ENCODE measurements around the gene PAX2.

PAX2 gene

GRCh38 chr10:100826983-100827818 is 81.8 kb downstream of the PAX2 start:
- H2AK5ac ChIP-seq (ENCODE audit: low read length): no peak overlapping the region
- H2BK5ac ChIP-seq (ENCODE audit: low read length): no peak overlapping the region
- H3K79me1 ChIP-seq (ENCODE audit: low read length): no peaks in the 10 kb centered on the region
- no peak overlapping the region for H3K23ac ChIP-seq (ENCODE audit: low read length)
- H3K4me3 ChIP-seq (ENCODE audit: low read length): no peak overlapping the region
- no CpG with 5 or more reads among the region's 68 CpGs for WGBS (ENCODE audit: extremely low coverage, insufficient coverage, low lambda C conversion rate)
- H3K18ac ChIP-seq (ENCODE audit: low read length): no peak overlapping the region
- H3K79me2 ChIP-seq (ENCODE audit: control insufficient read depth, insufficient read depth, low read length): no peaks in the 10 kb centered on the region
- H3K56ac ChIP-seq (ENCODE audit: low read length): peak overlapping the region; percentile 34
- no peak overlapping the region for H3K9ac ChIP-seq (ENCODE audit: low read length)
- H4K5ac ChIP-seq (ENCODE audit: low read length): no peak overlapping the region
- H2BK15ac ChIP-seq (replicated peaks; ENCODE audit: low read depth): no peak overlapping the region
- H3K4me1 ChIP-seq (ENCODE audit: control insufficient read depth, low read depth, low read length): no peaks in the 10 kb centered on the region
- peaks cover 87% of the 10 kb centered on the region for H3K27me3 ChIP-seq (ENCODE audit: insufficient read depth, low read length, poor library complexity)
- no peaks in the 10 kb centered on the region for H3K36me3 ChIP-seq (ENCODE audit: control insufficient read depth, insufficient read depth, low read length)
- no peak overlapping the region for H3K27ac ChIP-seq (ENCODE audit: low read depth, low read length)
- H4K8ac ChIP-seq (ENCODE audit: low read depth, low read length): no peak overlapping the region
- no peak overlapping the region for H3K4ac ChIP-seq (ENCODE audit: low read depth, low read length)
- no peak overlapping the region for H2BK120ac ChIP-seq (ENCODE audit: low read depth, low read length)
- peak; percentile 44 for DNase-seq
- peak overlapping the region; percentile 19 for H3K4me2 ChIP-seq (ENCODE audit: low read length)

GRCh38 chr10:100827819-100828737 is 82.7 kb downstream of the PAX2 start:
- H3K79me2 ChIP-seq (ENCODE audit: control insufficient read depth, insufficient read depth, low read length): no peaks in the 10 kb centered on the region
- peak; percentile 79 for DNase-seq
- H3K18ac ChIP-seq (ENCODE audit: low read length): no peak overlapping the region
- H2AK5ac ChIP-seq (ENCODE audit: low read length): no peak overlapping the region
- peaks cover 86% of the 10 kb centered on the region for H3K27me3 ChIP-seq (ENCODE audit: insufficient read depth, low read length, poor library complexity)
- H3K27ac ChIP-seq (ENCODE audit: low read depth, low read length): no peak overlapping the region
- H3K4ac ChIP-seq (ENCODE audit: low read depth, low read length): no peak overlapping the region
- H3K4me1 ChIP-seq (ENCODE audit: control insufficient read depth, low read depth, low read length): no peaks in the 10 kb centered on the region
- no peak overlapping the region for H4K5ac ChIP-seq (ENCODE audit: low read length)
- H3K36me3 ChIP-seq (ENCODE audit: control insufficient read depth, insufficient read depth, low read length): no peaks in the 10 kb centered on the region
- H2BK120ac ChIP-seq (ENCODE audit: low read depth, low read length): no peak overlapping the region
- H4K8ac ChIP-seq (ENCODE audit: low read depth, low read length): no peak overlapping the region
- no CpG with 5 or more reads among the region's 69 CpGs for WGBS (ENCODE audit: extremely low coverage, insufficient coverage, low lambda C conversion rate)
- no peak overlapping the region for H2BK5ac ChIP-seq (ENCODE audit: low read length)
- no peak overlapping the region for H2BK15ac ChIP-seq (replicated peaks; ENCODE audit: low read depth)
- peak overlapping the region; percentile 48 for H3K23ac ChIP-seq (ENCODE audit: low read length)
- H3K56ac ChIP-seq (ENCODE audit: low read length): no peak overlapping the region
- H3K9ac ChIP-seq (ENCODE audit: low read length): no peak overlapping the region
- H3K4me2 ChIP-seq (ENCODE audit: low read length): peak overlapping the region; percentile 18
- no peaks in the 10 kb centered on the region for H3K79me1 ChIP-seq (ENCODE audit: low read length)
- H3K4me3 ChIP-seq (ENCODE audit: low read length): no peak overlapping the region

GRCh38 chr10:100828738-100829096 is 83.3 kb downstream of the PAX2 start:
- WGBS (ENCODE audit: extremely low coverage, insufficient coverage, low lambda C conversion rate): no CpG with 5 or more reads among the region's 20 CpGs
- H3K23ac ChIP-seq (ENCODE audit: low read length): no peak overlapping the region
- H3K4me3 ChIP-seq (ENCODE audit: low read length): no peak overlapping the region

GRCh38 chr10:100829097-100829870 is 83.9 kb downstream of the PAX2 start:
- no peaks in the 10 kb centered on the region for H3K79me2 ChIP-seq (ENCODE audit: control insufficient read depth, insufficient read depth, low read length)
- H3K4me1 ChIP-seq (ENCODE audit: control insufficient read depth, low read depth, low read length): no peaks in the 10 kb centered on the region
- no peak overlapping the region for H3K18ac ChIP-seq (ENCODE audit: low read length)
- H4K8ac ChIP-seq (ENCODE audit: low read depth, low read length): no peak overlapping the region
- no peak overlapping the region for H3K23ac ChIP-seq (ENCODE audit: low read length)
- H3K9ac ChIP-seq (ENCODE audit: low read length): no peak overlapping the region
- no peak overlapping the region for H4K5ac ChIP-seq (ENCODE audit: low read length)
- H2BK5ac ChIP-seq (ENCODE audit: low read length): no peak overlapping the region
- WGBS (ENCODE audit: extremely low coverage, insufficient coverage, low lambda C conversion rate): no CpG with 5 or more reads among the region's 58 CpGs
- H3K36me3 ChIP-seq (ENCODE audit: control insufficient read depth, insufficient read depth, low read length): no peaks in the 10 kb centered on the region
- no peak overlapping the region for H3K27ac ChIP-seq (ENCODE audit: low read depth, low read length)
- H3K79me1 ChIP-seq (ENCODE audit: low read length): no peaks in the 10 kb centered on the region
- H2BK120ac ChIP-seq (ENCODE audit: low read depth, low read length): no peak overlapping the region
- peak overlapping the region; percentile 38 for H3K56ac ChIP-seq (ENCODE audit: low read length)
- DNase-seq: peak; percentile 50
- H3K4me2 ChIP-seq (ENCODE audit: low read length): peak overlapping the region; percentile 43
- no peak overlapping the region for H3K4me3 ChIP-seq (ENCODE audit: low read length)
- H3K4ac ChIP-seq (ENCODE audit: low read depth, low read length): no peak overlapping the region
- peaks cover 80% of the 10 kb centered on the region for H3K27me3 ChIP-seq (ENCODE audit: insufficient read depth, low read length, poor library complexity)
- H2BK15ac ChIP-seq (replicated peaks; ENCODE audit: low read depth): no peak overlapping the region
- H2AK5ac ChIP-seq (ENCODE audit: low read length): no peak overlapping the region

More at GRCh38 chr10:100828738-100829096, 83.3 kb downstream of the PAX2 start:
- no peak overlapping the region for H2BK5ac ChIP-seq (ENCODE audit: low read length)
- DNase-seq: peak; percentile 44
- no peaks in the 10 kb centered on the region for H3K36me3 ChIP-seq (ENCODE audit: control insufficient read depth, insufficient read depth, low read length)
- H3K18ac ChIP-seq (ENCODE audit: low read length): no peak overlapping the region
- no peak overlapping the region for H4K5ac ChIP-seq (ENCODE audit: low read length)
- no peaks in the 10 kb centered on the region for H3K79me2 ChIP-seq (ENCODE audit: control insufficient read depth, insufficient read depth, low read length)
- H3K27me3 ChIP-seq (ENCODE audit: insufficient read depth, low read length, poor library complexity): peaks cover 84% of the 10 kb centered on the region
- no peak overlapping the region for H4K8ac ChIP-seq (ENCODE audit: low read depth, low read length)
- H2BK120ac ChIP-seq (ENCODE audit: low read depth, low read length): no peak overlapping the region
- H3K9ac ChIP-seq (ENCODE audit: low read length): no peak overlapping the region
- no peak overlapping the region for H3K56ac ChIP-seq (ENCODE audit: low read length)
- no peaks in the 10 kb centered on the region for H3K4me1 ChIP-seq (ENCODE audit: control insufficient read depth, low read depth, low read length)
- H3K4me2 ChIP-seq (ENCODE audit: low read length): peak overlapping the region; percentile 43
- H3K4ac ChIP-seq (ENCODE audit: low read depth, low read length): no peak overlapping the region
- no peaks in the 10 kb centered on the region for H3K79me1 ChIP-seq (ENCODE audit: low read length)
- H2AK5ac ChIP-seq (ENCODE audit: low read length): no peak overlapping the region
- no peak overlapping the region for H3K27ac ChIP-seq (ENCODE audit: low read depth, low read length)
- no peak overlapping the region for H2BK15ac ChIP-seq (replicated peaks; ENCODE audit: low read depth)

- H2BK120ac ChIP-seq (ENCODE audit: low read depth, low read length): no peak overlapping the region
- no CpG with 5 or more reads among the region's 44 CpGs for WGBS (ENCODE audit: extremely low coverage, insufficient coverage, low lambda C conversion rate)
- H3K9ac ChIP-seq (ENCODE audit: low read length): no peak overlapping the region
- no peak overlapping the region for H3K18ac ChIP-seq (ENCODE audit: low read length)
- no peaks in the 10 kb centered on the region for H3K79me2 ChIP-seq (ENCODE audit: control insufficient read depth, insufficient read depth, low read length)
- H2BK5ac ChIP-seq (ENCODE audit: low read length): no peak overlapping the region
- no peak overlapping the region for H2BK15ac ChIP-seq (replicated peaks; ENCODE audit: low read depth)
- H4K8ac ChIP-seq (ENCODE audit: low read depth, low read length): no peak overlapping the region
- no peak overlapping the region for H3K23ac ChIP-seq (ENCODE audit: low read length)
- peak overlapping the region; percentile 26 for H3K4me2 ChIP-seq (ENCODE audit: low read length)
- H3K27me3 ChIP-seq (ENCODE audit: insufficient read depth, low read length, poor library complexity): peaks cover 74% of the 10 kb centered on the region
- DNase-seq: peak; percentile 31
- no peak overlapping the region for H3K4ac ChIP-seq (ENCODE audit: low read depth, low read length)
- no peaks in the 10 kb centered on the region for H3K4me1 ChIP-seq (ENCODE audit: control insufficient read depth, low read depth, low read length)
- no peak overlapping the region for H3K56ac ChIP-seq (ENCODE audit: low read length)
- H3K79me1 ChIP-seq (ENCODE audit: low read length): no peaks in the 10 kb centered on the region
- no peak overlapping the region for H3K4me3 ChIP-seq (ENCODE audit: low read length)
- H2AK5ac ChIP-seq (ENCODE audit: low read length): no peak overlapping the region
- no peak overlapping the region for H4K5ac ChIP-seq (ENCODE audit: low read length)
- H3K36me3 ChIP-seq (ENCODE audit: control insufficient read depth, insufficient read depth, low read length): no peaks in the 10 kb centered on the region
- no peak overlapping the region for H3K27ac ChIP-seq (ENCODE audit: low read depth, low read length)
These were observed 84.7 kb downstream of the PAX2 start for GRCh38 chr10:100829933-100830727.

All from mesendoderm (in vitro differentiated cells).